GM19452 (cell line): ENCODE measurements around the gene KIF25.

Experiments
- ATAC-seq: cut with Tn5 transposase; IDR thresholded peaks from one replicate; pipeline ENCODE4 v1.9.1; 2021; ENCODE audit not compliant: unreplicated experiment

Gene KIF25

GRCh38 chr6:167997642-167998041, at the start of gene KIF25:
Gene KIF25, plus strand, starts transcription at chr6:167997671. Its CDS starts 31,915 bp downstream, at chr6:168029586.
- no peak for ATAC-seq

- no peak for ATAC-seq
Observed at GRCh38 chr6:167947716-167948115, 49.8 kb upstream of the KIF25 start.

- ATAC-seq: no peak
Observed at GRCh38 chr6:167948716-167949115, 48.8 kb upstream of the KIF25 start.

- no peak for ATAC-seq
Observed at GRCh38 chr6:167949121-167949684, 48.3 kb upstream of the KIF25 start.

GRCh38 chr6:167951781-167952511, 45.5 kb upstream of the KIF25 start:
- ATAC-seq: no peak

GRCh38 chr6:167952512-167952859, 45.0 kb upstream of the KIF25 start:
- ATAC-seq: no peak

GRCh38 chr6:167953551-167953950, 43.9 kb upstream of the KIF25 start:
- no peak for ATAC-seq

- no peak for ATAC-seq
Observed at GRCh38 chr6:167954151-167954550, 43.3 kb upstream of the KIF25 start.

GRCh38 chr6:167956491-167956890, 41.0 kb upstream of the KIF25 start:
- no peak for ATAC-seq

- ATAC-seq: no peak
Observed at GRCh38 chr6:167956983-167957492, 40.4 kb upstream of the KIF25 start.

GRCh38 chr6:167957626-167958025, 39.8 kb upstream of the KIF25 start:
- no peak for ATAC-seq

GRCh38 chr6:167960579-167960978, 36.9 kb upstream of the KIF25 start:
- no peak for ATAC-seq

- ATAC-seq: no peak
Observed at GRCh38 chr6:167962711-167963110, 34.8 kb upstream of the KIF25 start.

- no peak for ATAC-seq
Observed at GRCh38 chr6:167963589-167964057, 33.8 kb upstream of the KIF25 start.

GRCh38 chr6:167965592-167966539, 31.6 kb upstream of the KIF25 start:
- ATAC-seq: no peak

- no peak for ATAC-seq
Observed at GRCh38 chr6:167966540-167966905, 30.9 kb upstream of the KIF25 start.

GRCh38 chr6:167968091-167968490, 29.4 kb upstream of the KIF25 start:
- ATAC-seq: no peak

GRCh38 chr6:167970230-167970629, 27.2 kb upstream of the KIF25 start:
- no peak for ATAC-seq

GRCh38 chr6:167972193-167972592, 25.3 kb upstream of the KIF25 start:
- ATAC-seq: no peak

GRCh38 chr6:167973148-167973885, 24.2 kb upstream of the KIF25 start:
- no peak for ATAC-seq
